GM23338 (cell line): ENCODE data around the gene CACHD1.

Source experiments
- CREB1 ChIP-seq: fragments of 250-450 bp; sonication (Bioruptor Pico); IDR thresholded peaks from 2 replicates; pipeline ENCODE4 v1.5.0; 2020; ENCODE audit warnings: low read depth, mild to moderate bottlenecking, moderate library complexity
- EZH2 ChIP-seq: fragments of 200-600 bp; sonication (generic); IDR thresholded peaks from one replicate; pipeline ENCODE4 v1.8.0; 2017; ENCODE audit warnings: antibody characterized with exemption, mild to moderate bottlenecking, low read depth; ENCODE audit not compliant: unreplicated experiment
- EZH2phosphoT487 ChIP-seq: fragments of 200-600 bp; sonication (generic); IDR thresholded peaks from one replicate; pipeline ENCODE4 v1.8.1; 2018; ENCODE audit warnings: antibody characterized with exemption; ENCODE audit not compliant: unreplicated experiment
- JUNB ChIP-seq: IDR thresholded peaks from one replicate; pipeline ENCODE4 v1.6.1; 2016; ENCODE audit warnings: antibody characterized with exemption; ENCODE audit not compliant: unreplicated experiment
- POLR2AphosphoS5 ChIP-seq: IDR thresholded peaks from 2 replicates; pipeline ENCODE4 v1.6.1; 2016; ENCODE audit warnings: antibody characterized with exemption, low read depth
- STAT1 ChIP-seq: IDR thresholded peaks from one replicate; pipeline ENCODE4 v1.6.1; 2016; ENCODE audit warnings: antibody characterized with exemption; ENCODE audit not compliant: unreplicated experiment
- ZNF114 ChIP-seq: fragments of 250-450 bp; sonication (Bioruptor Pico); IDR thresholded peaks from 2 replicates; pipeline ENCODE4 v1.5.0; 2020; ENCODE audit warnings: mild to moderate bottlenecking, moderate library complexity
- ZNF331 ChIP-seq: fragments of 250-450 bp; sonication (Bioruptor Pico); IDR thresholded peaks from 2 replicates; pipeline ENCODE4 v1.5.0; 2020; ENCODE audit warnings: low read depth, mild to moderate bottlenecking, moderate library complexity
- TF ChIP-seq, protein P1 (sequence below), 2 experiments: fragments of 200-600 bp in 1 of 2; sonication (generic) in 1 of 2; conservative IDR thresholded peaks; 2 replicates each; pipeline versions ENCODE4 v1.5.1 to v1.6.1; 2016 to 2017; ENCODE audit warnings: antibody characterized with exemption in 2 of 2, low read depth in 2 of 2, mild to moderate bottlenecking in 2 of 2, moderate library complexity in 1 of 2
- TF ChIP-seq, protein P2 (sequence below): IDR thresholded peaks from one replicate; pipeline ENCODE4 v1.6.1; 2018; ENCODE audit warnings: antibody characterized with exemption; ENCODE audit not compliant: unreplicated experiment
- TF ChIP-seq, protein P3 (sequence below): IDR thresholded peaks from 2 replicates; pipeline ENCODE4 v1.6.1; 2016; ENCODE audit warnings: antibody characterized with exemption

DNA sequence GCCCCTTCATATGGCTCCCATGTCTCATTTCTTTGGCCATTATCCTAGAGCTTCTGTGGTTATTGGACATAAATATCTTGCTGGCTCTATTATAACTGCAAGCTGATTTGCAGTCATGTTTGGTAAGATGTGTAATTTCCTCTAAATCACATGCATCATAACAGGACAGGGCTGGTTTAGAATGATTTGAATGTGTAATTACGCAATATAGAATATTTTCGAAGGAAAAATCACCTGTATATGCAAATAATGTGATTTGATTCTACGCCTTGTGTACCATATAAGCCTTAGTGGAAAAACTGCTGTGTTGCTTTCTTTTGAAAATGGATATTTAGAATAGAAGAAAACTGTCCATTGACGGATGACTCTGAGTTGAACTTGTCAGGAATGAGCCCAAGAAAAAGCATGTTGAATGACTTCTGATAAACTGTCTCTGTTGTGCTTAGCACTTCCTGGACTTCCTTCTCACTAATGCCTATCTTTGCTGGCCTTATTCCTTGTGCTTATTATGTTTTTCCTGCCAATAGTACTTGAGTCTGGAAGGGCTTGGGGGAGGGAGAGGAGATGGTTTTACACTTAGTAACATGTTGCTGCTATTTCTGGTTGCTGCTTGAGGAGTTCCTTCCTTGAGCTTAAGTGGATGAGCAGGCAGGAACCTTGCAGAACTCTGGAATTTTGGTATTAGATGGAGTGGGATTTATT lies 6.5 kb downstream of the CACHD1 start:
- no peak for TF ChIP-seq POLR2AphosphoS5
- TF ChIP-seq, protein P1, sequence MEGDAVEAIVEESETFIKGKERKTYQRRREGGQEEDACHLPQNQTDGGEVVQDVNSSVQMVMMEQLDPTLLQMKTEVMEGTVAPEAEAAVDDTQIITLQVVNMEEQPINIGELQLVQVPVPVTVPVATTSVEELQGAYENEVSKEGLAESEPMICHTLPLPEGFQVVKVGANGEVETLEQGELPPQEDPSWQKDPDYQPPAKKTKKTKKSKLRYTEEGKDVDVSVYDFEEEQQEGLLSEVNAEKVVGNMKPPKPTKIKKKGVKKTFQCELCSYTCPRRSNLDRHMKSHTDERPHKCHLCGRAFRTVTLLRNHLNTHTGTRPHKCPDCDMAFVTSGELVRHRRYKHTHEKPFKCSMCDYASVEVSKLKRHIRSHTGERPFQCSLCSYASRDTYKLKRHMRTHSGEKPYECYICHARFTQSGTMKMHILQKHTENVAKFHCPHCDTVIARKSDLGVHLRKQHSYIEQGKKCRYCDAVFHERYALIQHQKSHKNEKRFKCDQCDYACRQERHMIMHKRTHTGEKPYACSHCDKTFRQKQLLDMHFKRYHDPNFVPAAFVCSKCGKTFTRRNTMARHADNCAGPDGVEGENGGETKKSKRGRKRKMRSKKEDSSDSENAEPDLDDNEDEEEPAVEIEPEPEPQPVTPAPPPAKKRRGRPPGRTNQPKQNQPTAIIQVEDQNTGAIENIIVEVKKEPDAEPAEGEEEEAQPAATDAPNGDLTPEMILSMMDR (conservative IDR thresholded peaks at IDR 0.05; ENCODE audit: low read depth in 2 of 2) = no peak
- no peak for TF ChIP-seq EZH2
- TF ChIP-seq, protein P2, sequence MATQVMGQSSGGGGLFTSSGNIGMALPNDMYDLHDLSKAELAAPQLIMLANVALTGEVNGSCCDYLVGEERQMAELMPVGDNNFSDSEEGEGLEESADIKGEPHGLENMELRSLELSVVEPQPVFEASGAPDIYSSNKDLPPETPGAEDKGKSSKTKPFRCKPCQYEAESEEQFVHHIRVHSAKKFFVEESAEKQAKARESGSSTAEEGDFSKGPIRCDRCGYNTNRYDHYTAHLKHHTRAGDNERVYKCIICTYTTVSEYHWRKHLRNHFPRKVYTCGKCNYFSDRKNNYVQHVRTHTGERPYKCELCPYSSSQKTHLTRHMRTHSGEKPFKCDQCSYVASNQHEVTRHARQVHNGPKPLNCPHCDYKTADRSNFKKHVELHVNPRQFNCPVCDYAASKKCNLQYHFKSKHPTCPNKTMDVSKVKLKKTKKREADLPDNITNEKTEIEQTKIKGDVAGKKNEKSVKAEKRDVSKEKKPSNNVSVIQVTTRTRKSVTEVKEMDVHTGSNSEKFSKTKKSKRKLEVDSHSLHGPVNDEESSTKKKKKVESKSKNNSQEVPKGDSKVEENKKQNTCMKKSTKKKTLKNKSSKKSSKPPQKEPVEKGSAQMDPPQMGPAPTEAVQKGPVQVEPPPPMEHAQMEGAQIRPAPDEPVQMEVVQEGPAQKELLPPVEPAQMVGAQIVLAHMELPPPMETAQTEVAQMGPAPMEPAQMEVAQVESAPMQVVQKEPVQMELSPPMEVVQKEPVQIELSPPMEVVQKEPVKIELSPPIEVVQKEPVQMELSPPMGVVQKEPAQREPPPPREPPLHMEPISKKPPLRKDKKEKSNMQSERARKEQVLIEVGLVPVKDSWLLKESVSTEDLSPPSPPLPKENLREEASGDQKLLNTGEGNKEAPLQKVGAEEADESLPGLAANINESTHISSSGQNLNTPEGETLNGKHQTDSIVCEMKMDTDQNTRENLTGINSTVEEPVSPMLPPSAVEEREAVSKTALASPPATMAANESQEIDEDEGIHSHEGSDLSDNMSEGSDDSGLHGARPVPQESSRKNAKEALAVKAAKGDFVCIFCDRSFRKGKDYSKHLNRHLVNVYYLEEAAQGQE = no peak
- TF ChIP-seq ZNF331 (CRISPR knock-in tag) = no peak
- no peak for TF ChIP-seq JUNB
- TF ChIP-seq EZH2phosphoT487 = no peak
- no peak for TF ChIP-seq CREB1 (CRISPR knock-in tag)
- TF ChIP-seq STAT1 = no peak
- TF ChIP-seq ZNF114 (CRISPR knock-in tag) = no peak
- TF ChIP-seq, protein P3, sequence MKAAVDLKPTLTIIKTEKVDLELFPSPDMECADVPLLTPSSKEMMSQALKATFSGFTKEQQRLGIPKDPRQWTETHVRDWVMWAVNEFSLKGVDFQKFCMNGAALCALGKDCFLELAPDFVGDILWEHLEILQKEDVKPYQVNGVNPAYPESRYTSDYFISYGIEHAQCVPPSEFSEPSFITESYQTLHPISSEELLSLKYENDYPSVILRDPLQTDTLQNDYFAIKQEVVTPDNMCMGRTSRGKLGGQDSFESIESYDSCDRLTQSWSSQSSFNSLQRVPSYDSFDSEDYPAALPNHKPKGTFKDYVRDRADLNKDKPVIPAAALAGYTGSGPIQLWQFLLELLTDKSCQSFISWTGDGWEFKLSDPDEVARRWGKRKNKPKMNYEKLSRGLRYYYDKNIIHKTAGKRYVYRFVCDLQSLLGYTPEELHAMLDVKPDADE = no peak
